Peyer's patch (tissue), 4 donors: ENCODE data around the gene MEF2C.

Source experiments
- POLR2A ChIP-seq, 2 donors: fragments of 450-650 bp; IDR thresholded peaks; one replicate each; pipeline ENCODE4 v1.5.1; 2017; ENCODE audit warnings: antibody characterized with exemption in 2 of 2, mild to moderate bottlenecking in 2 of 2, moderate library complexity in 2 of 2
- TF ChIP-seq, protein P1 (sequence below), 6 experiments: fragments of 450-650 bp in 4 of 6; fragments of 200-600 bp in 2 of 6; sonication (generic) in 1 of 6; IDR thresholded peaks; one replicate each; pipeline ENCODE4 v1.5.1; 2017 to 2019; ENCODE audit warnings: antibody characterized with exemption in 6 of 6, mild to moderate bottlenecking in 3 of 6, moderate library complexity in 1 of 6

DNA sequence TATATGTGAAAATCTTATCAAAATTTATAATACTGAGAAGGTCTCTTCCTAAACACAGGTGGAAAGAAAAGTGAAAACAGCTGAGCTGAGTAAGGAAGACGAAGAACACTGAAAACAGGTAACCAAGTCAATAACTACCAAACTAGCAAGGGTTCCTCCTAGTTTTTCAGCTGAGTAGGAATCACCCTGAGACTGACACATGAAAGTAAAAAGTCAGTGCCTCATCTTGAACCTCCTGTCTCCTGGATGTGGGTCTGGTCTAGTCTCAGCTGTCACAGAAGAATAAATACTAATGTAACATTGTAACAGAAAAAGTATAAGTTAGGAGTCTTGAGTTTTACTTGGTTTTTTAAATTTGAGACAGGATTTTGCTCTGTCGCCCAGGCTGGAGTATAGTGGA, 121.0 kb downstream of the MEF2C start:
- TF ChIP-seq, protein P1, sequence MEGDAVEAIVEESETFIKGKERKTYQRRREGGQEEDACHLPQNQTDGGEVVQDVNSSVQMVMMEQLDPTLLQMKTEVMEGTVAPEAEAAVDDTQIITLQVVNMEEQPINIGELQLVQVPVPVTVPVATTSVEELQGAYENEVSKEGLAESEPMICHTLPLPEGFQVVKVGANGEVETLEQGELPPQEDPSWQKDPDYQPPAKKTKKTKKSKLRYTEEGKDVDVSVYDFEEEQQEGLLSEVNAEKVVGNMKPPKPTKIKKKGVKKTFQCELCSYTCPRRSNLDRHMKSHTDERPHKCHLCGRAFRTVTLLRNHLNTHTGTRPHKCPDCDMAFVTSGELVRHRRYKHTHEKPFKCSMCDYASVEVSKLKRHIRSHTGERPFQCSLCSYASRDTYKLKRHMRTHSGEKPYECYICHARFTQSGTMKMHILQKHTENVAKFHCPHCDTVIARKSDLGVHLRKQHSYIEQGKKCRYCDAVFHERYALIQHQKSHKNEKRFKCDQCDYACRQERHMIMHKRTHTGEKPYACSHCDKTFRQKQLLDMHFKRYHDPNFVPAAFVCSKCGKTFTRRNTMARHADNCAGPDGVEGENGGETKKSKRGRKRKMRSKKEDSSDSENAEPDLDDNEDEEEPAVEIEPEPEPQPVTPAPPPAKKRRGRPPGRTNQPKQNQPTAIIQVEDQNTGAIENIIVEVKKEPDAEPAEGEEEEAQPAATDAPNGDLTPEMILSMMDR (IDR thresholded peaks at IDR 0.05), result no peak
- no peak for TF ChIP-seq POLR2A (IDR thresholded peaks at IDR 0.05)
